ENCODE data around the gene TEPSIN.

GRCh38 chr17:81184555-81184954, 54.3 kb downstream of the TEPSIN start:
- TF ChIP-seq CTCF (IDR thresholded peaks at IDR 0.05) (no peak), POLR2AphosphoS5 (IDR thresholded peaks at IDR 0.05) (no peak), POLR2A (IDR thresholded peaks at IDR 0.05) (no peak)

Measured in transverse colon (tissue), 4 donors.